ENCODE measurements around the gene EML1.

The EML1 gene

DNA sequence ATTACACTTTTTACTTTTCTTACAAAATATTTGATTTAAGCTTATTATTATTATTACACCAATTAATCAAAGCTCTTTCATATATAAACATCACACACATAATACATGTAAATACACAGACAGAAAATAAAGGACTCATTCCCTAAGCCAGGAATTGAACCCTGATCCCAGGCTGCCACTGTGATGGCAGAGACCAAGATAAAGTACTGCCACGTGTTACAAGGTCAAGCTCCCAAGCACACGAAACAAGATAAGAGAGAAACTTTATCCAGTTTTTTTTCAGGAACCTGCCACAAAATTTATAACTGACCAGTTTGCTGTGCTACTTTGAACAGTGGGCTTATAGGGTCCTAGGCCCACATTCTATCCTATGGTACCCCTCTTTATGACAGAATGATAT is 111.3 kb downstream of the EML1 start:
- DNase-seq (ENCODE audit: low read depth), result no peak

DNA sequence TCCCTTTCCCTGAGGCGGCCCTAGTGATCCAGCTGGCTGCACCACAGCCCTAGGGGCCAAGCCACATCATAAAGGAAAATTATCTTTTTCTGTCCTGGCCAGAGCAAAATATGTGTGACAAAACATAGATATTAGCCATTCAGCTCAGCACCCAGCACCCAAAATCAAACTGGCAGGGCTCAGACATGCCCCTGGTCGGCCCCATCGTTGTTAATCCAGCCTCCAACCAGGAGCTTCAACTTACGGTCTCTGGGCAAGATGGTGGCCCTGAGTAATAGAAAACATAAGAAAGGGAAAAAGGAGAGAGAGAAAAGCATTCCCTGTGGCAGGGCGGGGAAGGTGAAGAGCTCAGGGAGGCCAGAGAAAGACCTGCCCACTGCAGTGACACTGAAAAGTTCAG is 111.9 kb downstream of the EML1 start:
- no peak for DNase-seq (ENCODE audit: low read depth)

DNA sequence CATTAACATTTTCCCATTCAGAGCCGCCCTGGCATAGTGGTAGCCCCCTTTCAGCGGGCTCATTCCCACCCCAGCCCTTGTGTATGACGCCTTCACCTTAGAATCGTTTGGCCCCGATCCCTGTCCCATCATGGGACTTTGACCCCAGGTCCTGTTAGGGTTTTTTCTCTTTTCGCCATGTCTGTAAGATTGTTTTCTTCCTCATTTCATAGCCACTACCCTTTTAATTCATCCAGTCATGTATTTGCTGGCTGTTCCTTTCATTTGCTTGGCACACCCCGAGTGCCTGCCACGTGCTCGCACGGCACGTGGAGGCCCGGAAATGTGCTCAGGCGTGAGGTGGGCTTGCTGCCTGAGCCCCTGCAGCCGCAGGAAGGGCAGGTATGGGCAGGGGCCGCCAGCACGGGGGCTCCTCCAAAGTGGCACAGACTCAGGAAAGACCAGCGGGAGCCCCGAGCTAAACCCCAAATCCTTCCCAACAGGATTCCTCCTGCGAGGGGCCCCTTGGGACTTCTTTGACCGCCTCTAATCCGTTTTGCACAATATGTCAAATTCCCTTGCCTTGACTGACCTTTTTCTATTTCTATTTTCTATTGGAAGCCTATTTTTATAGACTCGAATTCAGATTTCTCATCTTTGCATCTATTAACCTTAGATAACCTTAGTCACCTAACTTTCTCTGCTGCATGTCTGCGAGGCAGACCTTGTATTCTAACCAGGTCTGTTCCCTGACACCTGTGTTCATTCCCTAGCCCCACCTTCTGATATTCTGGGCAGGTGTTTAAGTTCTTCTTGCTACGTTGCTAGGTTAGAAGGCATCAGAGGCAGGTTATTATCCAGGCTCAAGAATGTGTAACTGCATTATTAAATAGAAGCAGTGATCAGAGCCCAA is 114.8 kb downstream of the EML1 start:
- no peak for DNase-seq (ENCODE audit: low read depth)

DNA sequence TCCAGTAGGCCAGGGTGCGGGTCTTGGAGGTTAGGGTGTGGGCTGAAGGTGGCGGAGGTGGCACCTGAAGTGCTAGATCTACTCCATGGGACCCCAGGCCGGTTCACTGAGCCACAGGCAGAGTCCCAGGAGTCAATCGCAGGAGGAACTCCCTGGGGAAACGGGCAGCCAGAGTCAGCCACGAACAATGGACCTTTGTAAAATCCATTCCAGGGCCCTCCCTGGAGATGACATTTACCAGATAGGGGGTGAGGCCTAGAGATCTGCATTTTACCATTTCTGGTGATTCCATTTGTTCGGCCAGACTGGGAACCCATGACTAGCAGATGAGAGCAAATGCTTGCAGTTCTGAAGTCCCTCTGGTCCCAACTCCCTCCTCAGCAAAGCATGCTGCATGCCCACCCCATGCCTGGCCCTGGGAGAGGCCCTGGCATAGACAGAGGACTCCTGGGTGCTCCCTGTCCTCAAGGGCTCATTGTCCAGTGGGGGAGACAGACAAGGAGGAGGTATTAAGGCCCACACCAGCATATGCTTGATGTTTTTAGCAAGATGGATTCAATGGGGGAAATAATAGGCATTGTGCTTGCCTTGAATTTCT is 115.5 kb downstream of the EML1 start:
- DNase-seq (ENCODE audit: low read depth), result no peak

DNA sequence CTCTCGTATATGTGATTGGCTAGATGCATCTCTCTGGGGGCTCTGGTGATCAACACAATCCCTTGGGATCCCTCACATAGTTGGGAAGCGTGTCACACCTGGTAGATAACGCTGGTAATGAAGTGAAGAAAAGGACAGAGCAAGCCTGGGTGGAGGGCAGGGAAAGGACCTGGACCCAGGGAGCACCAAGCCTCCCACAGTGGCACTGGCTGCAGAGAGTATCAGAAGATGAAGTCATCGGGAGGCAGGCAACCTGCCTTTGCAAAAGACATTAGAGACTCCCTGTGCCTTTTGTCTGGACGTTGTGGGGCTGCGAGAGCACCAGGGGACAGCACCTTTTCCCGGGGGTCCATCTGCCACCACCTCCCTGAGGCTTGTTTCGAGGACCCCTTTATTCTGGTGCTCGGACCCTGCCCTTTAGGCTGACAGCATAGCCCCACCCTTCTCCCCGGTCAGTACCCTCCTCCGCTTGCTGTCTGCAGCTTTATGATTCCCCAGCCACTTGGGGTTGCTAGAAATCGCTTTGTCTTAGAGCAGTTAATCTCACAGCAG is 116.4 kb downstream of the EML1 start:
- DNase-seq (ENCODE audit: low read depth), result no peak

DNA sequence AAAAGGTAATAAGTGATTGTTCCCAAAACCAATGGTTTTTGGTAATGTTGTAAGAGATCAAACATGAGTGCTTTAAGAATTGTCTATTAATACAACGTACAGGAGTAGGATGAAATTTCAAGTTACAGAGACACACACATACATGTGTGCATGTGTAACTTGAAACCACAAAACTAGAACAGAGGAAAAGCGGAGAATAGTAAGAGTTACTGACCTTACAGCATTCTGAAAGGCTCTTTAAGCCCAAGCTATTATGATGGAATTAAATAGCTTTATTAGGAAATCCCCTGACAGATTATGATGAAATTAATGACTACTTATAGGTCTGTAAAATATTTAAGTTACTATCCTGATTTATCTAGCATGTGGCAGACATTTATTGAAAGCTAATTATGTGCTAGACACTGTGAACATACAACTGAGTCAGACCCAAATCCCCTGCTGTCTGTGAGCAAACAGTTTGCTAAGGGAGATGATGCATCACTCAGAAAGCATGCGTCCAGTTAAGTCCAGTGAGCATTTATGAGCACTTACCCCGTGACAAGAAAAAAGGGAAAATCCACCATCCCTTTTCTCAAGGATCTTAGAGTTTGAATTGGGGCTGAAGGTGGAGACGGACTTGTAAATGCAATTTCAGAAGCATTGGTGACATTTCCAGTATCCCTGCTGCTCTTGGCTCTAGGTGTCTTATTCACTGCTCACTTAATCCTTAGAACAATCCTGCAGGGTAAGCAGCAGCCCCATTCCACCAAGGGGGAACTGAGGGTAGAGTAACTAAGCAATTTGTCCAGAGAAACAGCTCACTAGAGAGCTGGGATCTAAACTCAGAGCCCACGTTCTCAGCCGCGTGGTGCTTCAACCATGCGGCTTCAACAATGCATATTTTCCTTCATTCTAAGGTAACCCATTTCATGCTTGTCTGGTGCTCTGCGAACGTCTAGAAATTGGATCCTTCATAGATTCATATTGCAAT is 117.4 kb downstream of the EML1 start:
- DNase-seq (ENCODE audit: low read depth), result no peak

DNA sequence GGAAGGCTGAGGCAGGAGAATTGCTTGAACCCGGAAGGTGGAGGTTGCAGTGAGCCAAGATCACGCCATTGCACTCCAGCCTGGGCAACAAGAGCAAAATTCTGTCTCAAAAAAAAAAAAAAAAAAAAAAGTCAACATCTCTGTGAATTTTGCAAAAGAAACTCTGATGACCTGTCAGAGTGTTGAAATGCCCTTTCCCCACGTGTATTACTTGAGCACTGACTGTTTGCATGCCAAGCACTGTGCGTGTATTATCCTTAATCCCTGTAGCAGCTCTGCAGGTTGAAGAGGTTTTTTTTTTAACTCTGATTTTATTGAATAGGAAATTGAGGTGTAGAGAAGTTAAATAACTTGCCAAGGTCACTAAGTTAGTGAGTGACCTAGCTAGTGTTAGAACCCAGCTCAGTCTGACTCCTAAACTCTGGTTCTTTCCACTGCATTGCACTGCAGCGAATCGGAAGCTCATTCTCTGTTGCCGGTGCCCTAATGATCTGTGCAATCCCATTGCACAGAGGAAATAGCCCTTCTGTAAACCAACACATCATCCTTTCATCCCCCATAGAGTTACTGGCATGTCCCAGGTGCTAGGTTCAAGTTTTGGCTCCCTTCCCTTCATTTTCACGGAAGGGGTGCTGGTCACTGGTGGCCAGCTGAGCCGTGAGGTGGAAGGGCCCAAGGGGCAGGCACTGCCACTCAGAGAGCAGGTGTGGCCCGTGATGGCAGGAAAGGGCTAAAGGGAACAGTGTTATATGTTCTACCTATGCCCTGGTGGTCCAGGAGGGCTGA is 122.3 kb downstream of the EML1 start:
- no peak for DNase-seq (ENCODE audit: low read depth)

DNA sequence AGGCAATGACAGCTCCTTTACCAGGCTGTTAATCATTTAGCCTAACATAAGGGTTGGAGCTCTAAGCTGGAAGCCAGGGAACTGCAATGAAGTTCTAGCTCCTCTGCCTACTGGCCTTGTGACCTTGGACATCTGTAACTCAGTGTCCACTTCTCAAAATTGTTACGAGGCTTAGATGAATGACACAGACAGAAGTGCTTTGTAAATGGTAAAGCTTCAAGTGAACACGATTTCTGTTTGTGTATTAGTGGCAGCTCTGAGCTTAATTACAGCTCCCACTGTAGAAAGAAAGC is 122.8 kb downstream of the EML1 start:
- no peak for DNase-seq (ENCODE audit: low read depth)

DNA sequence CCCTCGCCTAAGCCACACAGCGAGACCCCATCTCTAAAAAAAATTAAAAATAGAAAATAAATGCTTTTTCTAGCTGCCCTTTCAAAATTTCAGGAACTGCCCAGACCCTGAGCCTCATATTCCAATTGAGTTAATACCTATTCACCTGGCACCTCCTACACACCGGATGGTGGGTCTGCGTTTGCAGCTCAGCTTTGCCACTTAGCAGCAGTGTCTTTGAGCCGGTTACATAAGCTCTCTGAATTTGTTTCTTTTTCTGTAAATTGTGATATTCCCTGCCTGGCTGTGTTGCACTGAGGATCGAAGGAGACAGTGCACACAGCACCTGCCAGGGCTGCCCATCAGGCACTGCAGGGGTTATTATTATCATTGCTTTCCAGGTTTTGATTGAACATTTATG is 125.6 kb downstream of the EML1 start:
- DNase-seq (ENCODE audit: low read depth), result no peak

DNA sequence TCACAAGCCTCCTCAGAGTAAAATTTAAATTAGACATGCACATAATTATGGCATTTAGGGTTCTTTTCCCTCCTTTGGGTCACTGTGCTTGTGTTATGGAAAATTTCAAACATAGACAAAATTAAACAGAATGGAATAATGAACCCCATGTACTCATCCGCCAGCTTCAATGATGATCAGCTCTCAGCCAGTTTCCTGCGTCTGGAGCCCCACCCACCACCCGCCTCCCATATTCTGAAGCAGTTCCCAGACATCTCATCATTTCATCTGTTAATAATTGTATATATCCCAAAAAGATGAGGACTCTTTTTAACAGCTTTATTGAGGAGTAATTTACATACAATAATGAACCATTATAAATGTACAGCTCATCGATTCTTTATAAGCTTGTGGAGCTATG is 128.2 kb downstream of the EML1 start:
- DNase-seq (ENCODE audit: low read depth), result no peak

DNA sequence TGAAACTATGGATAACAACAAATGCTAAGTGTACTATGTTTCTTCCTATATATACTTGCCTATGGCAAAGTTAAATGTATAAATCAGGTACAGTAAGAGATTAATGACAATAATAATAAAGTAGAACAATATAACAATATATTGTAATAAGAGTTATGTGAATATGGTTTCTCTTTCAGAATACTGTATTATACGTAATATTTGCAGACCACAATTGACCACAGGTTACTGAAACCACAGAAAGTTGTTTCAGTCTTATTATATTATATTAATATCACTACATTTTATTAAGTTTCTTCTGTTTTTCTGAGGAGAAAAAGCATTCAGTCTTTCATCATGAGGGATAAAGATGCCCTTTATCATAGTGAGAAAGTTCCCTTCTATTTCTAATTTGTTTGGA is 131.2 kb downstream of the EML1 start:
- no peak for DNase-seq (ENCODE audit: low read depth)

DNA sequence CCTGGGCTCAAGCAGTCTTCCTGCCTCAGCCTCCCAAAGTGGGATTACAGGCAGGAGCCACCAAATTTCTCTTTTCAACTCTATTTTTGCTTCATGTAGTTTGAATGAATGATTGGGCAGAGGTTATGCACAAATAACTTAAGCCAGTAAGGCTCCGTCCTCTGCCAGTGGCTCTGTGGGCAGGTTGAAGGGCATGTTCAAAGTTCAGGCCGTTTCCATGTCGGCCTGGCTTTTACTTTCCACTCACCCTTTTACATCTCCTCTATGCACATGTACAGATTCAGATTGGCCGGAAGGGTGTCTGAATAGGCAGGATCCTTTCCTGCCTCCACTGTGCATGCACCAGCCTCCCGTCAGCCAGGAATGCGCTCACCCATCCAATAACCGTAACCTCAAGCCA is 132.3 kb downstream of the EML1 start:
- DNase-seq (ENCODE audit: low read depth), result no peak

DNA sequence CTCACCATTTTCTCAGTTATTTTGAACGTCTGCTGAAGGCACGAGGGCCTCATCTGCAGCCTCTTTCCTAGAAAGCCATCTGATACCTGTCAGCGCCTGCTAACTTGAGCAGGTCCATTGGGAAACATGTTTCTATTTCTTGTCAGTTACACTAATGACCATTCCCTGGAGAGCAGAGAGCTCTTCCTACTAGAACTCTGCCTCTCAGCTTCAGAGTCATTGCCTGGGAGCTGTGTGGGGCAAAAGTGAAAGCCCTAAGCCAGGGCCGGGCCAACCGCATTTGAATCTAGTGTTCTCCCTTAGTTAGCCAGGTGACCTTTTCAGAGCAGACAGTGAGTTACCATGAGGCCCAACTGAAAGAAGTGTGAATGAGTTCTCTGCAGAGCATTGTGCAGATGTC is 135.8 kb downstream of the EML1 start:
- no peak for DNase-seq (ENCODE audit: low read depth)

DNA sequence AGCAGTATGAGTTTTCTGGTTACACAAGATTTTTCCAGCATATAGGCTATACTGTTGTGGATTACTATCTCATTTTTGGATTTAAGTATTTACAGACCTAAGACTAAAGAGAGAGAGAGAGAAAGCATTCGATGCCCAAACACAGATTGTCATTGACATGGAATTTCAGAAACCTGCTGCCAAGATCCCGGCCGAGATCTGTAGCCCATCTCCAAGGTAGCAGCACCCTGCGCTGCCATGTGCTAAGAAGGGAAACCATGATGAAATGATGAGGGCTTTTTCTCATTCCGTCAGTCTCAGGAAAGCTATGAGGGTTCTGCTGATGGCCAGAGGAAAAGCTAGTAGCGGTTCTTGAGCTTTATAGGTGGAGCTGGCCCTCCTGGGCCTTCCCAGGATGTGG is 136.4 kb downstream of the EML1 start:
- no peak for DNase-seq (ENCODE audit: low read depth)

DNA sequence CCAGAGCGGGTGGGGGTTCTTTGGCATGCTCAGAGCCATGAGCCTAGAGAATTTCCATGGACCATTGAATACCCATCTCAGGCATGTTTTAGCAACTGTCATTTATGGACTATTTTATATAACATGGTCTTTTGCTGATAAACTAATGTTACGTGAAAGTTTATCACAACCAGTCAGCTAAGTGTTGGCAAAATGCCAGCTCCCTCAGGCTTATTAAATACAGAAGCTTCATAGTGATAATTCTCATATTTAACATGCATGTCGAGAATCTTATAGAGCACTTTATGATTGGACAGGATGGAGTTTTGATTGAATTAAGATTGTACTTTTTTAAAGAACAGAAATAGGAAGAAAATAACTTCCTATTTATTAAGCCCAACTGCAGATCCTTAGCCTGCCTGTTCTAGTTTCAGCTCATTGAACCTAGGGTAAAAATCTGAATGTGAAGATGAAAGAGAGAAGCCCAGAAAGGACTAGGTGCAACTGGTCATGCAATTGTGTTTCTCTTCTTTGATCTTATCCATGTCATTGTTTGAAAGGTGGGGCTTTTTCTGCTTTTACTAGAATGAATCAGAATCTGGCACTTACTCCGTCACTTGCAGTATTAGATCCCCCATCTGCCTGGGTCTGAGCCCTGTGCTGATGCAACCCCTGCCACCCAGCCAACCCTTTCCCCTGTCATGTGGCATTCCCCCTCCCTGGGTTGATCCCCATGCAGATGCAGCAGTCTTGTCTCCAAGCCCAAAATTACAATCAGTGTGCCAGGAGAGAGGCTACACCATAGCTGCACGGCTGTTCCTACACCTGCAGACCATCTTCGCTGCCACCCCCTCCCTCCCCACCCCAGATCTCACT is 137.4 kb downstream of the EML1 start:
- DNase-seq (ENCODE audit: low read depth), result no peak

DNA sequence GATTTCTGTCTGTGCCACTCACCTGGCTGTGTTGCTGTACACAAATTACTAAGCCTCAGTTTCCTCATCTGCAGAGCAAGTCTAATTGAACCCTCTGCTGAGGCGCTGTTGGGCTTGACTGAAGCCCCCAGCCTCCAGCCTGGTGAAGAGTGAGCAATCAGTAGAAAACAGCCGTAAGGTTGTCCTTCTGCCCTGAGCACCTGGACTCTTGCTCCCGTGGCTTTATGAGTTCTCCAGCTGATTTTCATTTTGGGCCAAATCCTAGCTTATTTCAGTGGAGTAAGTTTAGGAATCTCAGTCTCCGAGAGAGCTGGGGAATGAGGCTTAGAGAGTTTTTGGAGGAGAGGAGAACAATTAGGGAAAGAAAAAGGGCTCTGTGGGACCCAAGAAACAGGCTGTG is 138.1 kb downstream of the EML1 start:
- no peak for DNase-seq (ENCODE audit: low read depth)

DNA sequence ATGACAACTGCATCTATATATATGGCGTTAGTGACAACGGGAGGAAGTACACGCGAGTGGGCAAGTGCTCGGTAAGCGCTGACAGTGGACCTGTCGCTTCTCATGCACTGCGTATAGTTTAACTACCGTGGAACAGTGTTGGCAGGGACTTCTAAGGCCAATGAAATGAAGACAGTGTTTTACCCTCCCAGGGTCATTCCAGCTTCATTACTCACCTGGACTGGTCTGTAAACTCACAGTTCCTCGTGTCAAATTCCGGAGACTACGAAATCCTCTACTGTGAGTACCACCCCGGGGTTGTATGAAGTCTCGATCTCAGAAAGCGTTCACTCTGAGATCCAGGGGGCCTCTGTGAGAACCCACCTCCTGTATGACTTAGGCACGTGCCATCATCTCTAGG is 142.8 kb downstream of the EML1 start:
- DNase-seq (ENCODE audit: low read depth), result no peak

DNA sequence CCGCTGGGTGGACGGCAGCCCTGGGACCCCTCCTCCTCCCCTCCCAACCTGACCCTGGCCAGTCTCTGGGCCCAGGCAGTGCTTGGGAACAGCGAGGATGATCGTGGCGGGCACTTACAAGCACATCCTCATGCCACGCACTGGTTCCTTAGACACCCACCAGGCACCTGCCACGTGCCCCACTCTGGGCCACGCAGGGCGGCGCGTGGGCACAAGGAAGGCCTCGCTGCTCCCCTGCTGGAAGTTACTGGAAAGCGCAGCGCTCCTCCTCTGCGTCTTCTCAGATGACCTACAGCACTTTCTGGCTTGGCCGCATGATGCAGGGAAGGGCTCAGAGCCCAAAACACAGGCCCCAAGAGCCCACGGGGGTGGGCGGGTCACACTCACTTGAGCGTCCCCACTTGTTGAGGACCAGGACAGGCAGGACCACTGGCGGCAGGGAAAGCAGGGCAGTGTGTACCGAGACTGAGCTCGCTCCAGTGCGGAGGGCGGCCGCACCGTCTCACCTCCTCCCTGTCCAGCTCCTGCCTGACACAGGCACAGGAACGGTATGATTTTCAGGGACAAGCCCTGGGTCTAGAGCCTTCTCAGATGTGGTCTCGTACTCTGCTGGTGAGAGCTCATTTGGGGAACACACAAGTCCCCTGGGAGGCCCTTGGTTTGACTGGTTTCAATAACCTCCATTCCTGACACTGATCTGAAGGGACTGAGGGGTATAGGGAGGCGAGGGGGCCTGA is 143.7 kb downstream of the EML1 start:
- DNase-seq (ENCODE audit: low read depth), result no peak

DNA sequence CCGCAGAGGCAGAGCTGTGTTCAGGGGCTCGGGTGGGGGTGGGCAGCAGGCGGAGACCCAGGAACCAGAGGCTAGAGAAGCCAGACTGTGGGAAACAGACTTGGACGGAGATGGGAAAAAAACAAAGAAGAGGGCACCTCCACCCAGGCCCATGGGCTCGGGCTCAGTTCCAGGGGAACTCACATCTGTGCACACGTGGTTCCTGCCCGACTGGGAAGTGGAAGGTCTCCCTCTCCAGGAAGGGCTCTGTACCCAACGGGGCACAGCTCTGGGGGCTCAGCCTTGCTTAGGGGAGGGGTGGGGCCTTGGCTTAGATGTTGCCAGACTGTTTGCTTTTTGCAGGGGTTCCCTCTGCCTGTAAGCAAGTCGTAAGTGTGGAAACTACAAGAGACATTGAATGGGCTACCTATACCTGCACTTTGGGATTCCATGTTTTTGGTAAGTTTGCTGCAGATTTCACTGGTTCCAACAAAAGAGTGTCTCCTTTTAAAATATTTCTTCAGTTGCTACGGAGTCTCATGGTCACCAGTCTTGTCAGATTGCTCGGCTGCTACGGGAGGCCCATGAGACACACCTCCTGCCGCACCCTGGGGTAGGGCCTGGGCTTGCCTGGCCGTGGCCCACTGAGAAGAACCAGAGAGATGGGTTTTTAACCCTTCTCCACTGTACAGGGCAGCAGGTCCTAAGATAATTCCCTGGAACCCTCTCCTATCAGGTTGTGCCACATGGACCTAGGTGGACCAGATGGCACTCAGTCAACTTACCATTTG is 144.4 kb downstream of the EML1 start:
- DNase-seq (ENCODE audit: low read depth), result no peak

All from T follicular helper cell (primary cell).